Fibroblast of pulmonary artery (primary cell): Measurements from ENCODE around the gene TTC28.
"Not testable (repeated sequence)": the region's sequence is repeated elsewhere in the genome, so short reads cannot be mapped to it uniquely, and the experiment has no call there.

Experiments used
- DNase-seq: peaks from one replicate; pipeline ENCODE4 v3.0.0-alpha.2; 2010; ENCODE audit warnings: low read depth
- H3K4me3 ChIP-seq: replicated peaks from 2 replicates; pipeline ENCODE4 v1.5.1; 2011; ENCODE audit warnings: low read depth, mild to moderate bottlenecking, control low read depth, low read length, moderate library complexity
- CTCF ChIP-seq: IDR thresholded peaks from 2 replicates; pipeline ENCODE4 v1.5.1; 2011; ENCODE audit warnings: mild to moderate bottlenecking, control low read depth, low read length, inconsistent platforms; ENCODE audit errors: missing control alignments

Gene TTC28

DNA sequence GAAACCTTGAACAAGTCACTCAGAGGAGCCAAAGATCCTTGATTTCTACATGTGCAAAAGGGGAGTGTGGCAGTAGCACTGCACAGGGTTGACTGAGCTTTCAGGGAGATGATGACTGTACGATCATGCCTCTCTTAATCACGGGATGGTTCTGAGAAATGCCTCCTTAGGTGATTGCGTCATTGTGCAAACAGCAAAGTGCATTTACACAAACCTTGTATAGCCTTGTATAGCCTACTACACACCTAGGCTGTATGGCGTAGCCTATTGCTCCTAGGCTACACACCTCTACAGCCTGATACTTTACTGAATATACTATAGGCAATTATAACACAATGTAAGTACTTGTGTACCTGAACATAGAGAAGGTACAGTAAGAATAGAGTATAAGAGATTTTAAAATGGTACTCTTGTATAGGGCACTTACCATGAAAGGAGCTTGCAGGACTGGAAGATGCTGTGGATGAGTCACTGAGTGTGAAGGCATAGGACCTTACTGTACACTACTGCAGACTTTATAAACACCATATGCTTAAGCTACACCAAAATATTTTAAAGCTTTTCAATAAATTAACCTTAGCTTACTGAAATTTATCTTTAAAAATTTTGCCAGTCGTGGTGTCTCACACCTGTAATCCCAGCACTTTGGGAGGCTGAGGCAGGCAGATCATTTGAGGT lies 1.3 kb upstream of the TTC28 start:
- not testable (repeated sequence) for H3K4me3 ChIP-seq
- DNase-seq: peak; percentile 35

DNA sequence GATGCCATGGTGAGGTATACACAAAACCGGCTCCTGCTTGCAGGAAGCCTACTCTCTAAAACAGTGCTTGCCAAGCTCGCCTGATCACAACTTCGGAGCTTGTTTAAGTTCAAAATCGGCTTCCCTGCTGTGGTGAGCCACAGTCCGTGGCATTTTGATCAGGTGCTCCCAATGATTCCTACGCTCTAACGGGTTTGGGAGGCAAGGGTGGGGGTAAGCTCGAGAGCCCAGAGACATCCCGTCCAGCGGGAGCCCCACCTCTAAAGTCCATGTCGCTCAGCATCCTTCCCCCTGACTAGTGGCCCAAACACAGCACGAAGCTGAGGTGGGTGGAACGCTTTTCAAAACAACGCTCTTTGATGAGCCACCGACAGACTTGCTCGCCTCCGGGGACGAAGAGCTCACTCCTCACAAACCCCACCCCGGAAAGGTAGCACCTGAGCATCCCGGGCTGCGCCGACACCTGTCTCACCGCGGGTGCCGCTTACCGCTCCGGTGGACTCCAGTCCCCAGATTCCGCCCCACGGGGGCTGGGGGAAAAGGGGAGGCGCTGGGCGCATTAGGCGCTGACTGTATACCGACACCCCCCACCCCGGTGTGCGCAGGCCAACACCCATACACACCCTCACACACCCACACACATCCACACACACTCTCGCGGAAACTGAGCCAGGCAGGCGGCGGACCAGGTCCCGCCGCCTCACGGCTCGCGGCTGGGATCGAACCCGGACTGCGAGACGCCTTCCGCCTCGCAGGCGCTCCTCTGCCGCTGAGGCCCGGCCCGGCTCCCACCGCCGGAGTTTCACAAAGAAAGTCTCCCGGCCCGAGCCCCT lies 646 bp downstream of the TTC28 start:
- peak; percentile 22 for DNase-seq
- peak overlapping the region; percentile 78 for H3K4me3 ChIP-seq

GRCh38 chr22:28678170-28678569 lies 1.5 kb downstream of the TTC28 start:
- H3K4me3 ChIP-seq: peak overlapping the region; percentile 5
- not testable (repeated sequence) for DNase-seq

GRCh38 chr22:28674121-28674563 lies 5.5 kb downstream of the TTC28 start:
- no peak overlapping the region for H3K4me3 ChIP-seq
- TF ChIP-seq CTCF: no peak
- peak; percentile 39 for DNase-seq

GRCh38 chr22:28670756-28671155 lies 8.9 kb downstream of the TTC28 start:
- no peak overlapping the region for H3K4me3 ChIP-seq
- DNase-seq: no peak
- TF ChIP-seq CTCF: no peak

GRCh38 chr22:28670161-28670560 lies 9.5 kb downstream of the TTC28 start:
- no peak for DNase-seq
- H3K4me3 ChIP-seq: no peak overlapping the region
- no peak for TF ChIP-seq CTCF

GRCh38 chr22:28669387-28669786 lies 10.3 kb downstream of the TTC28 start:
- no peak overlapping the region for H3K4me3 ChIP-seq
- no peak for DNase-seq
- no peak for TF ChIP-seq CTCF

DNA sequence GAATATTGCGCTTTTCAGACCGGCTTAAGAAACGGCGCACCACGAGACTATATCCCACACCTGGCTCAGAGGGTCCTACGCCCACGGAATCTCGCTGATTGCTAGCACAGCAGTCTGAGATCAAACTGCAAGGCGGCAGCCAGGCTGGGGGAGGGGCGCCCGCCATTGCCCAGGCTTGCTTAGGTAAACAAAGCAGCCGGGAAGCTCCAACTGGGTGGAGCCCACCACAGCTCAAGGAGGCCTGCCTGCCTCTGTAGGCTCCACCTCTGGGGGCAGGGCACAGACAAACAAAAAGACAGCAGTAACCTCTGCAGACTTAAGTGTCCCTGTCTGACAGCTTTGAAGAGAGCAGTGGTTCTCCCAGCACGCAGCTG lies 16.1 kb downstream of the TTC28 start:
- not testable (repeated sequence) for DNase-seq, H3K4me3 ChIP-seq

GRCh38 chr22:28658448-28658847 lies 21.2 kb downstream of the TTC28 start:
- no peak for TF ChIP-seq CTCF
- H3K4me3 ChIP-seq: no peak overlapping the region
- DNase-seq: no peak
